ENCODE results near the gene DYNLT1. TPM values are rescaled to one million over a fixed set of nuclear protein-coding genes. Genes with fewer than 3 reads are reported as not detected.
A peak's percentile ranks its signal among the peaks of the same experiment; 100 is the strongest.

The DYNLT1 gene
- total and polyA plus RNA-seq, 2 of the 4 experiments (the other 2 are of a cell fraction): 235 to 349 TPM

DNA sequence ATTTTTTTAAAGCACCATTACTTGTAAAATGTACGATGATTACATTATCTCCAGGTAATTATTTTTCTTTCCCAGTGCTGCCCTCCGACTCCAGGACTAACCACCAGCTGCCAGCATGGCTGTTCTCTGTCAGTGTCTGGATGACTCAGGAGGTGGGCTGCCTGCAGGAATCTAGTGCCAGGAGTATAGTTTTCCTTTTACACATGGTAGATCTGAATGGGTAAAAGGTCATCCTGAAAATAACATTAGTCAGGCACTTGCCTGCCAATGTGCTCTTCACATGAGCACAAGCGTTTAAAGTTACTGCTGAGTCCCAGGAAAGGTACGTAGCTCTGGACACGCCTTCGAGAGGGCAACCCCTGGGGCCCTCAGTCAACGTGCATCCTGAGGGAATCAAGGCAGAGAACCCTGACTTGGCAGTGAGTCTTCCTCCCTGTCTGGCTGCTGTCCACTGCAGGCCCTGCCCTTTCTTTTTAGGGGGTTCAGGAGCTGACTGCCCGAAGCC, 2.4 kb downstream of the DYNLT1 start:
- Histone ChIP-seq H4K91ac (ENCODE audit: insufficient read depth, low read depth, low read length) (no peak overlapping the region; the same call in 1 of the 2 replicates), H3K18ac (ENCODE audit: low read depth, low read length) (peak overlapping the region; percentile 2; the same call in 1 of the 2 replicates), H3K36me3 (ENCODE audit: control insufficient read depth, insufficient read depth, low read length) (peaks cover 15% of the 10 kb centered on the region), H2AFZ (replicated peaks; ENCODE audit: low read length, poor library complexity) (no peak overlapping the region), H2AK5ac (ENCODE audit: low read depth, low read length) (no peak overlapping the region), H3K27me3 (ENCODE audit: control insufficient read depth, insufficient read depth, low read length) (no peaks in the 10 kb centered on the region), H3K9me1 (ENCODE audit: insufficient read depth, low read length) (peaks cover 22% of the 10 kb centered on the region; the same call in 1 of the 2 replicates), H3K79me1 (ENCODE audit: low read depth in 1 of 2, low read length in 2 of 2) (peaks cover 28 to 64% of the 10 kb centered on the region in 2 experiments), H3K9me3 (ENCODE audit: control insufficient read depth, insufficient read depth, low read length) (no peaks in the 10 kb centered on the region), H3K4ac (ENCODE audit: low read depth, low read length) (no peak overlapping the region), H3K4me3 (ENCODE audit: insufficient read depth, low read depth, low read length) (peak overlapping the region; percentile 15; the same call in 1 of the 2 replicates), H3K56ac (ENCODE audit: extremely low read depth, insufficient read depth, low read length) (peak overlapping the region; percentile 5; the same call in 1 of the 2 replicates), H3K14ac (replicated peaks; ENCODE audit: low read depth, low read length) (no peak overlapping the region), H4K8ac (ENCODE audit: low read depth in 2 of 2, low read length in 2 of 2) (peak overlapping the region; percentile 25 to 76; a peak in 1 of 4 replicates), H2BK15ac (ENCODE audit: low read depth, low read length) (no peak overlapping the region), H2AK9ac (replicated peaks; ENCODE audit: low read depth, low read length, poor library complexity) (no peak overlapping the region), H2BK5ac (ENCODE audit: low read depth, low read length, poor library complexity, severe bottlenecking) (peak overlapping the region; percentile 55), H3K4me1 (ENCODE audit: control insufficient read depth, insufficient read depth, low read length) (peaks cover 22% of the 10 kb centered on the region), H3K9ac (ENCODE audit: low read depth, low read length) (no peak overlapping the region), H4K5ac (ENCODE audit: low read depth, low read length) (no peak overlapping the region), H3K27ac (ENCODE audit: insufficient read depth, low read length) (peak overlapping the region; percentile 68), H3K23ac (ENCODE audit: low read depth, low read length) (peak overlapping the region; percentile 55; the same call in 1 of the 2 replicates), H2BK20ac (ENCODE audit: low read depth, low read length) (no peak overlapping the region), H3K4me2 (ENCODE audit: low read depth, low read length) (peak overlapping the region; percentile 76), H4K20me1 (ENCODE audit: insufficient read depth, low read length) (peaks cover 32% of the 10 kb centered on the region), H2BK120ac (ENCODE audit: low read depth, low read length) (no peak overlapping the region)
- dilution Hi-C loops (cut with HindIII; ENCODE audit: low sequenced_read_pairs, unreplicated experiment) (no loop called here), in situ Hi-C loops (cut with MboI; ENCODE audit: low sequenced_read_pairs) (loop anchor here (25.0 kb wide), 1 partner anchor 1070 kb away; no protein-coding TSS in a partner anchor), intact Hi-C loops (cut with micrococcal nuclease) (no loop called here)
- ChIA-PET CTCF (no interaction called here), POLR2A (ENCODE audit: unreplicated experiment) (no interaction called here)
- ATAC-seq (ENCODE audit: low read depth) (peak; percentile 31), DNase-seq (peak; percentile 96)
- WGBS, 2 experiments (ENCODE audit: extremely low coverage in 2 of 2, insufficient read length in 1 of 2): 31% methylated on average over 5 of the region's 8 CpGs; no CpG with 5 or more reads in 1 of the 2 experiments
- TF ChIP-seq MXI1 (IDR thresholded peaks at IDR 0.05; ENCODE audit: borderline replicate concordance, low read depth, low read length) (peak; percentile 68; the same call in 1 of the 2 replicates), FOS (IDR thresholded peaks at IDR 0.05; ENCODE audit: low read depth, low read length) (peak; percentile 69), BHLHE40 (IDR thresholded peaks at IDR 0.05; ENCODE audit: low read depth, low read length) (peak; percentile 54), NFE2L2 (IDR thresholded peaks at IDR 0.05; ENCODE audit: low read depth, low read length) (peak; percentile 43; the same call in 1 of the 2 replicates), ELK1 (IDR thresholded peaks at IDR 0.05; ENCODE audit: borderline replicate concordance, low read depth, low read length) (no peak), MAFK (IDR thresholded peaks at IDR 0.05; ENCODE audit: low read depth, low read length) (peak; percentile 25; the same call in 1 of the 2 replicates), SMC3 (IDR thresholded peaks at IDR 0.05; ENCODE audit: low read depth, low read length) (no peak), RCOR1 (IDR thresholded peaks at IDR 0.05; ENCODE audit: insufficient replicate concordance, low read length) (no peak), CHD1 (IDR thresholded peaks at IDR 0.05; ENCODE audit: low read depth, low read length) (no peak), POLR2A (IDR thresholded peaks at IDR 0.05; ENCODE audit: low read depth, low read length) (no peak)
- TF ChIP-seq, protein P1, sequence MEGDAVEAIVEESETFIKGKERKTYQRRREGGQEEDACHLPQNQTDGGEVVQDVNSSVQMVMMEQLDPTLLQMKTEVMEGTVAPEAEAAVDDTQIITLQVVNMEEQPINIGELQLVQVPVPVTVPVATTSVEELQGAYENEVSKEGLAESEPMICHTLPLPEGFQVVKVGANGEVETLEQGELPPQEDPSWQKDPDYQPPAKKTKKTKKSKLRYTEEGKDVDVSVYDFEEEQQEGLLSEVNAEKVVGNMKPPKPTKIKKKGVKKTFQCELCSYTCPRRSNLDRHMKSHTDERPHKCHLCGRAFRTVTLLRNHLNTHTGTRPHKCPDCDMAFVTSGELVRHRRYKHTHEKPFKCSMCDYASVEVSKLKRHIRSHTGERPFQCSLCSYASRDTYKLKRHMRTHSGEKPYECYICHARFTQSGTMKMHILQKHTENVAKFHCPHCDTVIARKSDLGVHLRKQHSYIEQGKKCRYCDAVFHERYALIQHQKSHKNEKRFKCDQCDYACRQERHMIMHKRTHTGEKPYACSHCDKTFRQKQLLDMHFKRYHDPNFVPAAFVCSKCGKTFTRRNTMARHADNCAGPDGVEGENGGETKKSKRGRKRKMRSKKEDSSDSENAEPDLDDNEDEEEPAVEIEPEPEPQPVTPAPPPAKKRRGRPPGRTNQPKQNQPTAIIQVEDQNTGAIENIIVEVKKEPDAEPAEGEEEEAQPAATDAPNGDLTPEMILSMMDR (conservative IDR thresholded peaks at IDR 0.05; ENCODE audit: low read depth, low read length): no peak
- BruUV-seq (replicated peaks): no TSS peak

Data from IMR-90 (cell line).